HG02678 (cell line): ENCODE measurements around the gene TMEM25.
"Not testable (repeated sequence)": the region's sequence is repeated elsewhere in the genome, so short reads cannot be mapped to it uniquely, and the experiment has no call there.

Source experiments
- ATAC-seq: cut with Tn5 transposase; IDR thresholded peaks from one replicate; pipeline ENCODE4 v1.9.1; 2021; ENCODE audit warnings: mild to moderate bottlenecking, moderate library complexity; ENCODE audit not compliant: unreplicated experiment

Gene TMEM25

DNA sequence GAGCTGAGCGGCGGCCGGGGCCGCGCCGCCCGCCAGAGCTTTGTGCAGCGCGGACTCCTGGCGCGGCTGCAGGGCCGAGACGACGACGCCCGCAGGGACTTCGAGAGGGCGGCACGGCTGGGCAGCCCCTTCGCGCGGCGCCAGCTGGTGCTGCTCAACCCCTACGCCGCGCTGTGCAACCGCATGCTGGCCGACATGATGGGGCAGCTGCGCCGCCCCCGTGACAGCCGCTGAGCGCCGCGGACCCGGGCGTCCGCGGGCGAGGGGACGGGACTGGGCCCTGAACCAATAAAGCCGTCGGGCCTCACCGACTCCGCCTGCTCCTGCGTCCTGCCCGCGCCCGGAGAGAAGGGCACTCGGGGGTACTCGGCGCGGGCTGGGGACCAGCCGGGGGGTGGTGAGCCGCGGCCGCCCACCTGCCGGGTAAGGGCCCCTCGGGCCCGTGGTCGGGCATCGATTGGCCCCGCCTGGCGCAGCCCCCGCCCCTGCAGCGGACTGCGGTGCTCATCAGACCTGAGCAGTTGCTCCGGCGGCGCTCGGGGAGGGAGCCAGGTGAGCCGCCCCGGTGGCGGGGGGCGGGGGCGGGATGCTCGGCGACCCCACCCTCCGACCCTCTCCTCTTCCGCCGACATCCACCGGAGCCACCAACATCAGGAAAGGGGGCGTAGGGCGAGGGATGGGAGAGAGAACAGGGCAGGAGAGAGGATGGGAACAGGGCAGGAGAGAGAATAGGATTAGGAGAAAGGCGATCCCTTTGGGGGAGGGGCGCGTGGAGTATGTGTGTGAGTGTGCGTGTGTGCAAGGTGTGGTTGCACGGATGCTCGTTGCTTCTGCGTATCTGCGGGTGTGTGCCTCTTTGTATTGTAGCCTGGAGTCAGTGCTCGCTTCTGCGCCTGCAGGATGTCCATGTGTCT, at the start of gene TMEM25:
TSS of gene TMEM25 (plus strand) at position 510 of the 914 bp plus-strand sequence. CDS start 610 bp downstream, outside the sequence.
- ATAC-seq = peak; percentile 70

DNA sequence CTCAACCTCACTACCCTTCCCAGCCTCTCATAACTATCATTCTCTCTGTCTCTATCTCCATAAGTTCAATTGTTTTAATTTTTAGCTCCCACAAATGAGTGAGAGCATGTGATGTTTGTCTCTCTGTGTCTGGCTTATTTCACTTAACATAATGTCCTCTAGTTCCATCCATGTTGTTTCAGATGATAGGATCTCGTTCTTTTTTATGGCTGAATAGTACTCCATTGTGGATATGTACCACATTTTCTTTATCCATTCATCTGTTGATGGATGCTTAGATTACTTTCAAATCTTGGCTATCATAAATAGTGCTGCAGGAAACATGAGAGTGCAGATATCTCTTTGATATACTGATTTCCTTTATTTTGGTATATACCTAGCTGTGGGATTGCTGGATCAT, 49.8 kb upstream of the TMEM25 start:
- ATAC-seq = not testable (repeated sequence)

DNA sequence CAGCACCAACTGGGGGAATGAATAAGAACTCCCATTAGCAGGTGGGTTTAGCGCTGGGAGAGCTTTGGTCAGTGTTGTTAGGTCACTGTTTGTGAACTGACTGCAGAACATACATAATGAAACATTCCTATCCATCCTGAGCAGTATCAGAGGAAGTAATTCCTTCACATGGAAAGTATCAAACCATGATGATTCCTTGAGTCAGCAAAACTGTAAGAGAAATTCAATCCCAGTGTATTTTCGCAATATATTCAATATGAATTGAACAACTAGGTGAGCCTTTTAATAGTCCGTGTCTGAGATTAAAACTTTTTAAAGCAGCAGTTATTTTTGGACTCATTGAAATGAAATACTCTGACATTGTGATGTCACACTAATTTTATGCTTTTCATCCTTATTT, 46.6 kb upstream of the TMEM25 start:
- ATAC-seq = no peak

DNA sequence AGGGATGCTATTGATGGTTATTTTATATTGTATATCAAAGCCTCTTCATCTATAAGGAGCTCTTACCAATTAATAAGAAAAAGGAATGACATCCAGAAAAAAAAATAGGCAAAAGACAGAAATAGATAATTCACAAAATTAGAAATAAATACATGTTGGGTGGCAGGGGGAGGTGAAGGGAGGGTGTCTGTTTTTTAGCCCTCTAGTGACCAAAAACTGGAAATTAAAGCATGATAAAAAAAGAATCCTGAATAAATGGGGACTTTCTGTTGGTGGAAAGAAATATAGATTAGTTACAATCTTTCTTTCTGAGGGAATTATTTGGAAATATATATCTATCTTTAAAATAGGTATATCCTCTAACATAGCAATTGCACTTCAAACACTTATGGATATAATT, 45.7 kb upstream of the TMEM25 start:
- no peak for ATAC-seq

DNA sequence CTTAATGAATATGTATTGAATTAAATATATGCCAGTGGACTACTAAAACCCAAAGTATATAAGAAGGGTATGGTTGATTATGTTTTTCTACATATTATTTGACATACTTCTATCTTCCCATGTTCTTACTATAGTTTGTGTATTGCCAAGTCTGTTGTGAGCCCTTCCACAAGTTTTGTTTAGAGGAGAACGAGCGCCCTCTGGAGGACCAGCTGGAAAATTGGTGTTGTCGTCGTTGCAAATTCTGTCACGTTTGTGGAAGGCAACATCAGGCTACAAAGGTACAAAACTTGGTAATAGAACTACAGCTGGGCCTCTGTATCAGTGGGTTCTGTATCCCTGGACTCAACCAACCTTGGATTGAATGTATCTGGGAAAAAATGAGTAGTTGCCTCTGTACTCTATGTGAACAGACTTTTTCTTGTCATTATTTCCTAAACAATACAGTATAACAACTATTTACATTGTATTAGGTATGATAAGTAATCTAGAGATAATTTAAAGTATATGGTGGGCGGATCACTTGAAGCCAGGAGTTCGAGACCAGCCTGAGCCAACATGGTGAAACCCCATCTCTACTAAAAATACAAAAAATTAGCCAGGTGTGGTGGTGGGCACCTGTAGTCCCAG, 42.4 kb upstream of the TMEM25 start:
- ATAC-seq = no peak

DNA sequence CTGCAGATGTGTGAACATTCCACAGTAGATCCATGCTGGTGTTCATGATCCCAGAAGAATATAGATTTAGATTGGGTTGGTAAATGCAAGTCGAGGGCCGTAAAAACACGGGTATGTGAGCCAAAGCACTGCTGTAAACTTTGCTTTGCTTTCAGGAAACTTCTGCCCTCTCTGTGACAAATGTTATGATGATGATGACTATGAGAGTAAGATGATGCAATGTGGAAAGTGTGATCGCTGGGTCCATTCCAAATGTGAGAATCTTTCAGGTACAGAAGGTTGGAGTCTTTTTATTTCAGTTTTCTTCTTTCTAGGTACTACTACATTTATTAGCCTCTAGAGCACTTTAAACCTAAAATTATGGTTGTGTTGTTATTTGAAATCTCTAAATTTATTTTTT, 40.0 kb upstream of the TMEM25 start:
- ATAC-seq = no peak

DNA sequence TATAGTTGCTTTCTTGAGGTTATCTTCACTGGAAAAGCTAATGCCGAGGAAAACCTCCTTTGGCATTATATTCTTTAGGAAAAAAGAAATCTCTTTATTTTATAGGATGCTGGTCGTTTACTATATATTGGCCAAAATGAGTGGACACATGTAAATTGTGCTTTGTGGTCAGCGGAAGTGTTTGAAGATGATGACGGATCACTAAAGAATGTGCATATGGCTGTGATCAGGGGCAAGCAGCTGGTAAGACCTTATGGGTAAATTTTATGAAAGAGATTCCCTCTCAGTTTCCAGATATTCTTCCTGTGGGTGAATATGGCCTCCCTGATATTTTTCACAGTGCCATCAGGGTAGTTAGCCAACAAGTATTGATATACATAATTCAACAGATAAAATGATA, 33.2 kb upstream of the TMEM25 start:
- ATAC-seq = no peak

DNA sequence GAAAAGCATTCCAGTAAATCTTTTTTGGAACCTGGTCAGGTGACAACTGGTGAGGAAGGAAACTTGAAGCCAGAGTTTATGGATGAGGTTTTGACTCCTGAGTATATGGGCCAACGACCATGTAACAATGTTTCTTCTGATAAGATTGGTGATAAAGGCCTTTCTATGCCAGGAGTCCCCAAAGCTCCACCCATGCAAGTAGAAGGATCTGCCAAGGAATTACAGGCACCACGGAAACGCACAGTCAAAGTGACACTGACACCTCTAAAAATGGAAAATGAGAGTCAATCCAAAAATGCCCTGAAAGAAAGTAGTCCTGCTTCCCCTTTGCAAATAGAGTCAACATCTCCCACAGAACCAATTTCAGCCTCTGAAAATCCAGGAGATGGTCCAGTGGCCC, 27.8 kb upstream of the TMEM25 start:
- ATAC-seq = no peak

DNA sequence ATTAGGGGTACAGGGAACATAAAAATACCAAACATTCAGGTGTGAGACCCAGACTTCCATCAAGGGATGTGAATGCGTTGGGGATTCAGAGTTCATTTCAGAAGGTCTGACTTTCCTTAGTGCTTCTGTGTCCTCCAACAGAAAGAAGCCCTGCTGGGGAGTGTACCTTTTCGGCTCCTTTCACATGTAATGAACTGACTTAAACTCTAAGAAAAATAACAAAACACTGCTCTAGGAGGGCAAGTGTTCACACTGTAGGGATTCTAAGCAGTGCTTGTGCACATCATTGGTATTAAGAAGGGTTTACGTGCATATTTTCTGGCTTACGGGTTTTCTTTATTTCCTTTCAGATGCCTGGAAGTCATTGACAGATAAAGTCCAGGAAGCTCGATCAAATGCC, 19.4 kb upstream of the TMEM25 start:
- ATAC-seq = no peak

DNA sequence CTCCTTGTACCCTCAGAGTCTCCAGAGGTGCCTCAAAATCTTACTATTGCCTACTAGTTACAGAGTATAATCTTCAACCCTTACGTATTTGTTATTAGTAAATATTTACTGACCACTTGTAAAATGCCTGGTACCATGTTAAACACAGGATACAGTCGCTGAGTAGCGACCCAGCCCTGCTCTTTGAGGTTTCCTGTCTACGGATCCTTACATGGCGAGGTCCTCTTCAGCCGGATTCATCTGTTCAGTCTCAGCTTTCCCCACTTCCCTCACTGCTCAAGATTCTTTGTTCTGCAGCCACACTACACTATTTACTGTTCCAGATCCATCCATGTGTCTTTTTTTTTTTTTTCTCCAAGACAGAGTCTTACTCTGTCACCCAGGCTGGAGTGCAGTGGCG, 16.9 kb upstream of the TMEM25 start:
- ATAC-seq = no peak

DNA sequence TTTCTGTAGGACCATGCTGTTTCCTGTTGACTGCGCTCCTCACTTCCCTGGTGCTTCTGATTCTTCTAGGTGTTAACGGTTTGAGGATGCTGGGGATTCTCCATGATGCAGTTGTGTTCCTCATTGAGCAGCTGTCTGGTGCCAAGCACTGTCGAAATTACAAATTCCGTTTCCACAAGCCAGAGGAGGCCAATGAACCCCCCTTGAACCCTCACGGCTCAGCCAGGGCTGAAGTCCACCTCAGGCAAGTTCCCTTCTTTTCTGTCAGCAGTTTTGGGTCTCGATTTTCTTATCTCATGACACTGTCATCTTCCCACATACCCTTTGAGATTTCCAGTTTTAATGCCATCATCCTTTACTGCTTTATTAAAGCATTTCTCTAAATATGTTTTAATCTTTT, 11.4 kb upstream of the TMEM25 start:
- ATAC-seq = no peak

DNA sequence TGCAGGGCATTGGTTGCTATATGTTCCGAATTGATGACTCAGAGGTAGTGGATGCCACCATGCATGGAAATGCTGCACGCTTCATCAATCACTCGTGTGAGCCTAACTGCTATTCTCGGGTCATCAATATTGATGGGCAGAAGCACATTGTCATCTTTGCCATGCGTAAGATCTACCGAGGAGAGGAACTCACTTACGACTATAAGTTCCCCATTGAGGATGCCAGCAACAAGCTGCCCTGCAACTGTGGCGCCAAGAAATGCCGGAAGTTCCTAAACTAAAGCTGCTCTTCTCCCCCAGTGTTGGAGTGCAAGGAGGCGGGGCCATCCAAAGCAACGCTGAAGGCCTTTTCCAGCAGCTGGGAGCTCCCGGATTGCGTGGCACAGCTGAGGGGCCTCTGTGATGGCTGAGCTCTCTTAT, 9.1 kb upstream of the TMEM25 start:
- ATAC-seq = no peak

DNA sequence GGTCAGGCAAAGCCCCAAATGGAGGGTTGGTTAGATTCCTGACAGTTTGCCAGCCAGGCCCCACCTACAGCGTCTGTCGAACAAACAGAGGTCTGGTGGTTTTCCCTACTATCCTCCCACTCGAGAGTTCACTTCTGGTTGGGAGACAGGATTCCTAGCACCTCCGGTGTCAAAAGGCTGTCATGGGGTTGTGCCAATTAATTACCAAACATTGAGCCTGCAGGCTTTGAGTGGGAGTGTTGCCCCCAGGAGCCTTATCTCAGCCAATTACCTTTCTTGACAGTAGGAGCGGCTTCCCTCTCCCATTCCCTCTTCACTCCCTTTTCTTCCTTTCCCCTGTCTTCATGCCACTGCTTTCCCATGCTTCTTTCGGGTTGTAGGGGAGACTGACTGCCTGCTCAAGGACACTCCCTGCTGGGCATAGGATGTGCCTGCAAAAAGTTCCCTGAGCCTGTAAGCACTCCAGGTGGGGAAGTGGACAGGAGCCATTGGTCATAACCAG, 8.4 kb upstream of the TMEM25 start:
- ATAC-seq = no peak

DNA sequence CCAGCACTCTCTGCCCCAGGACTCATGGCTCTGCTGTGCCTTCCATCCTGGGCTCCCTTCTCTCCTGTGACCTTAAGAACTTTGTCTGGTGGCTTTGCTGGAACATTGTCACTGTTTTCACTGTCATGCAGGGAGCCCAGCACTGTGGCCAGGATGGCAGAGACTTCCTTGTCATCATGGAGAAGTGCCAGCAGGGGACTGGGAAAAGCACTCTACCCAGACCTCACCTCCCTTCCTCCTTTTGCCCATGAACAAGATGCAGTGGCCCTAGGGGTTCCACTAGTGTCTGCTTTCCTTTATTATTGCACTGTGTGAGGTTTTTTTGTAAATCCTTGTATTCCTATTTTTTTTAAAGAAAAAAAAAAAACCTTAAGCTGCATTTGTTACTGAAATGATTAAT, 6.6 kb upstream of the TMEM25 start:
- no peak for ATAC-seq

DNA sequence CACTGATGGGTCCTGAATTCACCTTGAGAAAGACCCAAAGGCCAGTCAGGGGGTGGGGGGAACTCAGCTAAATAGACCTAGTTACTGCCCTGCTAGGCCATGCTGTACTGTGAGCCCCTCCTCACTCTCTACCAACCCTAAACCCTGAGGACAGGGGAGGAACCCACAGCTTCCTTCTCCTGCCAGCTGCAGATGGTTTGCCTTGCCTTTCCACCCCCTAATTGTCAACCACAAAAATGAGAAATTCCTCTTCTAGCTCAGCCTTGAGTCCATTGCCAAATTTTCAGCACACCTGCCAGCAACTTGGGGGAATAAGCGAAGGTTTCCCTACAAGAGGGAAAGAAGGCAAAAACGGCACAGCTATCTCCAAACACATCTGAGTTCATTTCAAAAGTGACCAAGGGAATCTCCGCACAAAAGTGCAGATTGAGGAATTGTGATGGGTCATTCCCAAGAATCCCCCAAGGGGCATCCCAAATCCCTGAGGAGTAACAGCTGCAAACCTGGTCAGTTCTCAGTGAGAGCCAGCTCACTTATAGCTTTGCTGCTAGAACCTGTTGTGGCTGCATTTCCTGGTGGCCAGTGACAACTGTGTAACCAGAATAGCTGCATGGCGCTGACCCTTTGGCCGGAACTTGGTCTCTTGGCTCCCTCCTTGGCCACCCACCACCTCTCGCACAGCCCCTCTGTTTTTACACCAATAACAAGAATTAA, 6.1 kb upstream of the TMEM25 start:
- no peak for ATAC-seq

DNA sequence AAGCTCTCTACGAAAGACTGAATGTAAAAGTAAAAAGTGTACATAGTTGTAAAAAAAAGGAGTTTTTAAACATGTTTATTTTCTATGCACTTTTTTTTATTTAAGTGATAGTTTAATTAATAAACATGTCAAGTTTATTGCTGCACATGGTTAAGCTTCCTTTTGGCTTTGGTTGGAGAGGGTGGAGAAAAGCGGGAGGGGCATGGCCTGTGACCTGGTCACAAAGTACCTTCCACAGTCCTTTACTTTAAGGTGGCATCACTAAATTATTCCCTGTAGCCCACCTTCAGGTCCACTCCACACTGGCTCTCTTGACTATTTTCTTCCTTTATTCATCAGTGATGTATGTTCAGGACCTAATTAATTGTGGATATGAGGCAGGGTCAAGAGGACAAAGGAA, 4.3 kb upstream of the TMEM25 start:
- ATAC-seq = no peak

DNA sequence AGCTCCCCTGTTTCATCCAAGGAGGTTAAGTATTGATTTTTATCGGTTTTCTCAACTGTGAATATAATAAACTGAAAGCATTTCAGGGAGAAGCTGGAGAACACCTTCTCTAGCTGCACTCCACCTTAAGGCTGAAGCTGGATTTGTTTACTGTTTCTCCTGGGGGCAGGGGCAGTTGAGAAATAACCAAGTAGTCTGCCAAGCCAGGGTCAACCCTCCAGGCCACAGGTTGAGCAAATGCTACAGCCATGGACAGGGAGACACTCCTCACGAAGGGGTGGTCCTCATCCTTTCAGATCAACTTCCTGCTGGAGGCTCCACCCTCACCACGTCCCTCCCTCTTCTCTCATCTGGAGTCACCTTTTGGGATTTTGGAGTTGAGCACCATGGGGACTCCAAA, 3.9 kb upstream of the TMEM25 start, which contains the start of gene TTC36:
TSS of gene TTC36 (plus strand) at position 366 of the 400 bp plus-strand sequence. CDS start at position 387, 21 bp downstream.
- ATAC-seq = no peak

DNA sequence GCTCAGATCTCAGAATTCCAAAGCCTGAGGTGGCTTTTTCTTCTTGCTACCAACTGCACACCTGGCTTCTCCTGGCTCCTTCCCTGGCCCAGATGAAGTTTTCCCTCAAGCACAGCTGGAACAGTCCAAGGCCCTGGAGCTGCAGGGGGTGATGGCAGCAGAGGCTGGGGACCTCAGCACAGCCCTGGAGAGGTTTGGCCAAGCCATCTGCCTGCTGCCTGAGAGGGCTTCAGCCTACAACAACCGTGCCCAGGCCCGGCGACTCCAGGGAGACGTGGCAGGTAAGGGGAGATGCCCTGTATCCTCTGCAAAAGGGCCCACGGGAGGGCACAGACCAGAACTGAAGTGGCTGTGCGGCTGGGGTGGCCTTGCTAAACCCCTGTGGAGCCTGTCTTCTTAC, 2.5 kb upstream of the TMEM25 start:
- ATAC-seq = no peak

DNA sequence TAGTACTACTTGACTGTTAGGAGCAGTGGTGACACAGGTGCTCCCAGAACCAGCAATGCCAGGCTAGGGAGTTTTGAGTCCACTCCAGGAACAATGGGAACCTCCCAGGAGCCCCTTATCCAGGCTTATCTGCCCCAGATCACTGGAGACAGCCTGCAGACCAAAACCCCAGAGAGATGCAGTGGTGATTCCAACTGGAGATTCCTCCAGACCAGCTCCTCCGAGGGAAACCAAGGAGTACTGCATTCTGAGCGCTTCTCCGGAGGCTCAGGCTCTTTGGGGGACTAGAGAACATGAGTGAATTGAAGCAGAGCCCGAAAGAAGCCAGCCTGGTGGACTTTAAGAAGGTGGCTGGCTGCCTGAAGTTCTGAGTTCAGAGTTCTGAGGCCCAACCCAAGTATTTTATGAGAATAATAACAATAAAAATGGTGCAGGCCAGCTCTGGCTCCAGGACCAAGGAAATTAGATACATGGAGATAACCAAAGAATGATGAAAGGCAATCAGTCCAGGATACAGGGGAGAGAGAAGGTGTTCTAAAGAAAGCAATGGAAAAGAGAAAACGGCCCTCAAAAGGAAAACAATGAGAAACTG, 1.3 kb upstream of the TMEM25 start:
- ATAC-seq = no peak

DNA sequence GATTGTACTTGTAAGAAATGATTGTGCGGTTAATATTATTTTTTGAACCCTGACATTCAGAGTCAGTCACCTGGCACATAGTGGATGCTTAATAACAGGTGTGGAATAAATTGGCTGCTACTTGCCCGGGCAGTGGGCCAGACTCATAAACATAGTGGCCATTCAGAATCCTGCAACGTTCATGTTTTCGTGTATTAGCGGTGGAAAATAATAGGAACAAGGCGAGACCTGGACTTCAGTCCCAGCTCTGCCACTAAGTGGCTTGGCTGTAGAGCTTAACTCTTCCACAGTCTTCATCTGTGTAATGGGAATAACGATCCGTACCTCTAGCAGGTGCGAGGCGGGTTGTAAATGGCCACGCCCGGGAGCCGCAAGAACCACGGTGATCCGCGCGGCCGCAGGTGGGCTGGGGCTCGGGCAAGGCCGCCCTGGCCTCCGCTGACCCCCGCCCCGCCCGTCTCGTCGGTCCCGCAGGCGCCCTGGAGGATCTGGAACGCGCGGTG, 761 bp upstream of the TMEM25 start:
- ATAC-seq = no peak

DNA sequence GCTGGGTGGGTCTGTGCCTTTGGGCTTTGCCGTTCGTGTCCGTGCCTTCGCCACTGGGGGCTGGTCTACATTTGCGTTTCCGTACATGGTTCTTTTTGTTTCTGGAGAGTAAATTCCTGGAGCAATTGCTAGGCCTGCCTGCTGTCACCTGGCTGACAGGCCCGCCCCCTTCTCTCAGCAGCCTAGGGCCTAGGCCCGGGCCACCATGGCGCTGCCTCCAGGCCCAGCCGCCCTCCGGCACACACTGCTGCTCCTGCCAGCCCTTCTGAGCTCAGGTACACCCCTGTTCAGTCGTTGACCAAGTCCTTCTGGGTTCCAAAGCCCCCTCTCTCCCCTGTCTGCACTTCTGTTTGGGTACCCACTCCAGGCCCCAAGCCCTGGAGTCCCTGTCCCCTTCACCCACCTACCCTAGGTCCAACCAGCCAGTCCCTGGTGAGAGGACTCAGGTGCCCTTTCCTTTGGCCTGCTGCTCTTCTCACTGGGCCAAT, 649 bp downstream of the TMEM25 start:
- no peak for ATAC-seq
